Trophoblast cell (in vitro differentiated cells and primary cell): ENCODE results near the gene ULBP2.
"Not testable (repeated sequence)": the region's sequence is repeated elsewhere in the genome, so short reads cannot be mapped to it uniquely, and the experiment has no call there.

Experiments
- DNase-seq, 2 donors: peaks; one replicate each; pipeline ENCODE4 v3.0.0-alpha.2; 2016
- H2AFZ ChIP-seq: 2 replicates; pipeline ENCODE4 v1.6.1; 2013; ENCODE audit warnings: low read length, moderate library complexity, mild to moderate bottlenecking; ENCODE audit not compliant: insufficient read depth, poor library complexity
- H2AK5ac ChIP-seq: 2 replicates; pipeline ENCODE4 v1.6.1; 2013; ENCODE audit warnings: mild to moderate bottlenecking, low read length
- H2BK120ac ChIP-seq: 2 replicates; pipeline ENCODE4 v1.6.1; 2013; ENCODE audit warnings: low read length, mild to moderate bottlenecking, moderate library complexity; ENCODE audit not compliant: insufficient read depth, poor library complexity
- H2BK12ac ChIP-seq: 2 replicates; pipeline ENCODE4 v1.6.1; 2013; ENCODE audit warnings: mild to moderate bottlenecking, low read length, moderate library complexity
- H2BK5ac ChIP-seq: 2 replicates; pipeline ENCODE4 v1.6.1; 2013; ENCODE audit warnings: low read length, low read depth, moderate library complexity, mild to moderate bottlenecking; ENCODE audit not compliant: poor library complexity
- H3K14ac ChIP-seq: 2 replicates; pipeline ENCODE4 v1.6.1; 2013; ENCODE audit warnings: mild to moderate bottlenecking, low read length
- H3K18ac ChIP-seq: 2 replicates; pipeline ENCODE4 v1.6.1; 2013; ENCODE audit warnings: mild to moderate bottlenecking, low read length
- H3K23ac ChIP-seq: 2 replicates; pipeline ENCODE4 v1.6.1; 2013; ENCODE audit warnings: low read length
- H3K27ac ChIP-seq: 2 replicates; pipeline ENCODE4 v1.5.1; 2013; ENCODE audit warnings: low read depth, mild to moderate bottlenecking, inconsistent platforms, low read length, moderate library complexity
- H3K27me3 ChIP-seq: 2 replicates; pipeline ENCODE4 v1.6.1; 2013; ENCODE audit warnings: inconsistent platforms, mild to moderate bottlenecking, low read length, moderate library complexity; ENCODE audit not compliant: insufficient read depth
- H3K36me3 ChIP-seq, 2 experiments: 1 replicate in 1 of 2; 2 replicates in 1 of 2; pipeline ENCODE4 v1.6.1; 2013; ENCODE audit warnings: low read length in 2 of 2, mild to moderate bottlenecking in 2 of 2, moderate library complexity in 1 of 2; ENCODE audit not compliant: insufficient read depth in 2 of 2, control insufficient read depth in 1 of 2
- H3K4ac ChIP-seq: 2 replicates; pipeline ENCODE4 v1.6.1; 2013; ENCODE audit warnings: low read depth, mild to moderate bottlenecking, low read length, moderate library complexity
- H3K4me1 ChIP-seq, 2 experiments: 1 replicate in 1 of 2; 2 replicates in 1 of 2; pipeline ENCODE4 v1.6.1; 2013; ENCODE audit warnings: low read length in 2 of 2, mild to moderate bottlenecking in 2 of 2, moderate library complexity in 1 of 2; ENCODE audit not compliant: insufficient read depth in 2 of 2, control insufficient read depth in 1 of 2
- H3K4me2 ChIP-seq: 2 replicates; pipeline ENCODE4 v1.6.1; 2013; ENCODE audit warnings: inconsistent platforms, mild to moderate bottlenecking, low read length, moderate library complexity
- H3K4me3 ChIP-seq: 2 replicates; pipeline ENCODE4 v1.5.1; 2013; ENCODE audit warnings: mild to moderate bottlenecking, low read depth, low read length, inconsistent platforms
- H3K79me1 ChIP-seq: one replicate; pipeline ENCODE4 v1.6.1; 2013; ENCODE audit warnings: low read length
- H3K79me2 ChIP-seq: 2 replicates; pipeline ENCODE4 v1.6.1; 2013; ENCODE audit warnings: low read length, mild to moderate bottlenecking; ENCODE audit not compliant: control insufficient read depth, insufficient read depth, poor library complexity
- H3K9ac ChIP-seq: 2 replicates; pipeline ENCODE4 v1.6.1; 2013; ENCODE audit warnings: mild to moderate bottlenecking, low read length
- H3K9me3 ChIP-seq: 2 replicates; pipeline ENCODE4 v1.6.1; 2013; ENCODE audit warnings: low read depth, mild to moderate bottlenecking, control low read depth, inconsistent platforms, low read length; ENCODE audit not compliant: insufficient read depth
- H4K12ac ChIP-seq: 2 replicates; pipeline ENCODE4 v1.6.1; 2013; ENCODE audit warnings: low read depth, mild to moderate bottlenecking, low read length, moderate library complexity
- H4K8ac ChIP-seq: 2 replicates; pipeline ENCODE4 v1.6.1; 2013; ENCODE audit warnings: low read depth, mild to moderate bottlenecking, low read length, moderate library complexity
- H4K91ac ChIP-seq: one replicate; pipeline ENCODE4 v1.6.1; 2013; ENCODE audit warnings: low read depth, mild to moderate bottlenecking, low read length, moderate library complexity
- WGBS: extraction: QIAGEN DNeasy Blood & Tissue Kit; methylation state at CpG from one replicate; pipeline ENCODE4 v1.1.7; 2013; ENCODE audit warnings: missing lambda C conversion rate; ENCODE audit not compliant: insufficient read length, insufficient coverage; ENCODE audit errors: extremely low coverage; 5-methylcytosine and 5-hydroxymethylcytosine counted together

Gene ULBP2

DNA sequence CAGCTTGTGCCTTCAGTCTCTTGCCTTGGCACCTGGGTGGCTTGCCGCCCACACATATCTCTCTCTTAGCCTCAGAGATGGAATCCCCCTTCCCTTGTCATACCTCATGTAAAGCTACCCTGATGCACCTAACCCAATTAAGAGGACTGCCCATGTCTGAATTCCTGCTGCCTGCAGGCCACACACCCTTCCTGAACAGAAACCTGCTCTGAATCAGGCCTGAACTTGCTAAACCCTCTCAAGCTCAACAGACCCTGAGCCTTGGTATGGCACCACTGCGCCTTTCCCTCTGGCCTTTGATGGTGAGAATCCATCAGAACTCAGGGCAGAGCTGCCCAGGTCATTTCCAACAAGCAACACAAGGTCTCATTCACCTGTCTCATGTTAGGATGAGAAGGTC is 24.1 kb upstream of the ULBP2 start:
- H3K14ac ChIP-seq: no peak overlapping the region
- no peak overlapping the region for H3K23ac ChIP-seq
- peaks cover 0 to 2% of the 10 kb centered on the region in 2 experiments for H3K4me1 ChIP-seq
- no peak overlapping the region for H3K27ac ChIP-seq
- no peak overlapping the region for H3K4me2 ChIP-seq
- H3K79me1 ChIP-seq: no peaks in the 10 kb centered on the region
- H3K9ac ChIP-seq: no peak overlapping the region
- no peak overlapping the region for H2BK5ac ChIP-seq
- peaks cover 15% of the 10 kb centered on the region for H3K9me3 ChIP-seq
- H3K79me2 ChIP-seq: no peaks in the 10 kb centered on the region
- peaks cover 20% of the 10 kb centered on the region for H3K27me3 ChIP-seq
- no peak overlapping the region for H4K12ac ChIP-seq
- WGBS: no CpG with 5 or more reads among the region's 2 CpGs
- no peak overlapping the region for H3K4ac ChIP-seq
- no peak overlapping the region for H3K18ac ChIP-seq
- H2AK5ac ChIP-seq: no peak overlapping the region
- no peak for DNase-seq
- no peak overlapping the region for H2AFZ ChIP-seq
- no peak overlapping the region for H3K4me3 ChIP-seq
- H2BK12ac ChIP-seq: no peak overlapping the region
- no peak overlapping the region for H2BK120ac ChIP-seq
- no peaks in the 10 kb centered on the region for H3K36me3 ChIP-seq
- H4K91ac ChIP-seq: no peak overlapping the region
- no peak overlapping the region for H4K8ac ChIP-seq

DNA sequence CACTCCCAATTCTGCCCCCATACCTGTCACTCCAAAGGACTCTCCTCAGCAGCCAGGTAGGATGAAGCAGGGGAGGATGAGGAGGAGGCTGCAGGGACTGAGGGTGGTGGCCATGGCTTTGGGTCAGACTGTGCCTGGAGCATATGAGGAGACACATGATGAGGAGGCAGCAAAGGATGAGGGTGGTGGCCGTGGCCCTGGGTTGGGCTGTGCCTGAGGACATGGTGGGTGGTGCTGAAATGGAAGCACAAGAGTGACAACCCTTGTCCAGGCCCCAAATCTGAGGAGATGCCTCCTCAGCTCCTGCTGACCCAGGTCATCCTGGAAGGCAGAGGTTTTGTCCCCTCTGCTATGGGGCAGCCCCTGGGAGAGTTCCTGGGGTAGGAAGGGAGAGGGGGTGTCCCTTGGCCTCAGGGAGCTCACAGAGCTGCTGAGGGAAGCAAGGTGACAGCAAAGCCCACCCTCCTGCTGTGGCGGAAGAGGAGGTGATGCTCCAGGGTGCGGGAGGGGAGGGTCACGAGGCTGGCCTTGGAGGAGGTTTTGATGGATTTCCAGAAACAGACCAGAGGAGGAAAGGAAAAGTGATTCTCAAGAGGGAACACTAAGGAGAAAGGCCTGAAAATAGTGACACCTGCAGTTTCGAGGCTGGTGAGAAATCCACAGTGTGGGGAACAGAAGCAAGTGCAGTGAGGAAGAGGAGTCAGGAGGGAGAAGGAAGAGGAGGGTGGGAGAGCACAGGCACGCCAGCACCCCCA is 23.5 kb upstream of the ULBP2 start:
- Histone ChIP-seq H3K23ac (no peak overlapping the region), H3K36me3 (no peaks in the 10 kb centered on the region), H4K8ac (no peak overlapping the region), H2AK5ac (no peak overlapping the region), H2AFZ (no peak overlapping the region), H3K79me1 (no peaks in the 10 kb centered on the region), H3K4me3 (no peak overlapping the region), H3K4ac (no peak overlapping the region), H3K9me3 (peaks cover 20% of the 10 kb centered on the region), H4K91ac (no peak overlapping the region), H3K18ac (no peak overlapping the region), H4K12ac (no peak overlapping the region), H3K14ac (no peak overlapping the region), H3K79me2 (no peaks in the 10 kb centered on the region), H3K4me2 (no peak overlapping the region), H3K9ac (no peak overlapping the region), H3K27ac (no peak overlapping the region), H2BK5ac (no peak overlapping the region), H3K27me3 (peaks cover 26% of the 10 kb centered on the region), H2BK12ac (no peak overlapping the region), H2BK120ac (no peak overlapping the region), H3K4me1 (peaks cover 0 to 5% of the 10 kb centered on the region in 2 experiments)
- DNase-seq: no peak
- WGBS: no CpG with 5 or more reads among the region's 6 CpGs

DNA sequence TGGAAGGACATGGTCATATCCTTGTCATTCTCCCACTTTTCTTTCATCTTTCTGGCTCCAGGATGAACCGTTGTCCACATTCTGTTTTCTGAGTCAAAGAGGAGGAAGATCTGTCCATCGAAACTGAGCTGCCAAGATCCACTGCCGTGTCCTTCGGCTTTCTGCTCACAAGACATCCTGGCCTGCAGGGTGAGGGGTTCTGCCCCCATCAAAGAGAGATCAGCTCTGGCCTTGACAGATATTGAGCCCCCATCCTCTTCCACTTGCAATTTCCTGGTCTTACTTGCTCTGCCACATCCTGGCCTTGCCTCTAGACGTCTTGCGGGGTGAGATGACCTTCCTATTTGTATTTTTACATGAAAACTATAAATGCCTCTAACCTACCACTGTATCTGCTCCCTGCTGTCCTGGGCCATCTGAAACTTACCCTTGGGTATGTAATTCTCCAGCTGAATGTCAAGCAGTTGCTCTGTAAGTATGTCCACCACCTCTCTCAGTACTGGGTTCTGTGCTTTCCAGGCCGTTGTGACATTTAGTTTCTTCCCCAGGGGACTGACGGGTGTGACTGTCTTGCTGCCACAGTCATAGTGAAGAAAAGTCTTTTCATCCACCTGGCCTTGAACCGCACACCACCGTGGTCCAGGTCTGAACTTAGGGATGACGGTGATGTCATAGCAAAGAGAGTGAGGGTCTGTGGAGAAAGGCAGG is 22.5 kb upstream of the ULBP2 start:
- not testable (repeated sequence) for H2BK120ac ChIP-seq, H3K23ac ChIP-seq, H3K4ac ChIP-seq, H3K9ac ChIP-seq, H3K18ac ChIP-seq, H3K14ac ChIP-seq, H4K12ac ChIP-seq, H4K91ac ChIP-seq, H2AFZ ChIP-seq, H3K79me2 ChIP-seq, H3K79me1 ChIP-seq, H3K4me2 ChIP-seq, H2AK5ac ChIP-seq, H3K36me3 ChIP-seq, H2BK12ac ChIP-seq, DNase-seq, H3K27ac ChIP-seq, H3K4me1 ChIP-seq, H2BK5ac ChIP-seq, H4K8ac ChIP-seq, H3K4me3 ChIP-seq
- Histone ChIP-seq H3K27me3 (peaks cover 34% of the 10 kb centered on the region), H3K9me3 (peaks cover 24% of the 10 kb centered on the region)
- WGBS: no CpG with 5 or more reads among the region's 11 CpGs

DNA sequence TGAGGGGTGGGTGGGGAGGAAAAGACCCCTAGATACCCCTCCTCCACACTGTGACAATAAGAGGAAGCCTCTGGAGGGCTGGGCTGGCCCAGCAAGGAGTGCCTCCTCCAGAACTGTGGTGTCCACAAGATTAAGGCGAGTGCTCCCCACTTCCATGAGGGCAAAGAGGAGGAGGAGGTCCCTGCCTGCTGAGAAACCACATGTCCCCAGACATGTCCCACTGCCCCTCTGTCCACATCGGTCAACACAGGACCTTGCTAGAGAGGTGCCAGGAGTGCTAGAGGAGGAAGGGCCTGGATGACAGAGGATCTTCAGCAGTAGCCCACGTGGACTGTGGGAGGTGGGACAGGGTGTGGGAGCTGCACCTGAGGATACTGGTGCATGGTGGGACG is 22.0 kb upstream of the ULBP2 start:
- Histone ChIP-seq H3K27ac (no peak overlapping the region), H3K4me2 (no peak overlapping the region), H2AFZ (no peak overlapping the region), H3K23ac (no peak overlapping the region), H3K79me1 (no peaks in the 10 kb centered on the region), H2BK5ac (no peak overlapping the region), H3K79me2 (no peaks in the 10 kb centered on the region), H3K14ac (no peak overlapping the region), H4K91ac (no peak overlapping the region), H2AK5ac (no peak overlapping the region), H2BK120ac (no peak overlapping the region), H3K4me3 (no peak overlapping the region), H3K27me3 (peaks cover 36% of the 10 kb centered on the region), H4K12ac (no peak overlapping the region), H3K9me3 (peaks cover 24% of the 10 kb centered on the region), H3K4me1 (peaks cover 0 to 5% of the 10 kb centered on the region in 2 experiments), H2BK12ac (no peak overlapping the region), H3K4ac (no peak overlapping the region), H3K9ac (no peak overlapping the region), H3K18ac (no peak overlapping the region), H3K36me3 (no peaks in the 10 kb centered on the region), H4K8ac (no peak overlapping the region)
- DNase-seq: no peak
- WGBS: no CpG with 5 or more reads among the region's 4 CpGs
